Measurements from ENCODE around the gene FGR. TPM values are rescaled to one million over a fixed set of nuclear protein-coding genes. Genes with fewer than 3 reads are reported as not detected.

Gene FGR
- total RNA-seq, 1 donor from 2014 or later, result not detected

DNA sequence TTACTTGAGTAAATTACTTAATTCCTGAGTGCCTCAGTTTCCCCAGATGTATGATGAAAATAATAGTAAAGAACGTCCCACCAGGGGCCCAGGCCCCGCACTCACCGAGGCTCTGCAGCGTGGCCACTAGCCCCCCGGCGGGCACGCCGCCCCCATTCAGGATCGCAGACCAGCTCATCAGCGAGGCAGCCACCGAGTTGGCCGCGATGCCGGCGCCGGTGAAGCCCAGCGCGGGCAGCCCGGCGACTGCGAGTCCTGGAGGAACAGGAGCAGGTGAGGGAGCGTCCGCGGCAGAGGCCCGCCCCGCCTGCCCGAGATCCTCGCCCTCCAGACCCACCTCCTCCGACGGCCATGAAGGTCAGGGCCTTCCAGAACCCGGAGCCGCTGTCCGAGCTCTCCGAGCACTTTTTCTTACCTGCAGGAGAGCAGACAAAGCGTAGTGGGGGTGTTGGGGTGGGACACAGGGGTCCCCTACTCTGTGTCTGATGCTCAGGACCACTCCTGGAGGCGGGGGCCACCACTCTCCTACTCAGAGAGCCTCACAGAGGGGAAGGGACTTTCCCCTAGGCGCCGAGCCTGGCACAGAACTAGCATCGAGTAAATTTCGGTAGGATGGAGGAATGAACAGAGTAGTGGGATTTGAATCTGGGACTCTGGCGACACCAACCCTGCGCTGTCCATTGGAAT, 33.3 kb upstream of the FGR start:
- peaks cover 43% of the 10 kb centered on the region for H3K4me1 Mint-ChIP-seq
- no peak overlapping the region for H3K4me2 ChIP-seq

DNA sequence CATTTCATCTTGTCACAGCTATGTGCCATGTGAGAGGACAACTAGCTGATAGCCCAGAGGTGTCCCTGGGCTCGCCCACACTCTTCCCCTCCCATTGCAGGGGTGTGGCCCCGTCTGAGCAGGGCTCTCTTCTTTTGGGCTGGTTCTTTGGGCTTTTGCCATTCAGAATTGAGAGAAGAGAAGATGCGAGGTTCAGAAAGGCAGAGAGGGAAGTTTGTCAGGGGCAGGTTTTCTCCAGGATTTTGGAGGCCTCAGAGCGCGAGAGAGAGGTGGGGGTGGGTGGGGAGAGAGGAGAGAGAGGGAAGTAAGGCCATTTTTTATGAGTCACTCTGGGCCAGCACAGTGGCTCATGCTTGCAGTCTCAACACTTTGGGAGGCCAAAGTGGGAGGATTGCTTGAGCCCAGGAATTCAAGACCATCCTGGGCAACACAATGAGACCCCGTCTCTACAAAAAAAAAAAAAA, 31.8 kb upstream of the FGR start:
- peaks cover 8% of the 10 kb centered on the region for H3F3A ChIP-seq (ENCODE audit: low read depth)
- TF ChIP-seq, protein P1, sequence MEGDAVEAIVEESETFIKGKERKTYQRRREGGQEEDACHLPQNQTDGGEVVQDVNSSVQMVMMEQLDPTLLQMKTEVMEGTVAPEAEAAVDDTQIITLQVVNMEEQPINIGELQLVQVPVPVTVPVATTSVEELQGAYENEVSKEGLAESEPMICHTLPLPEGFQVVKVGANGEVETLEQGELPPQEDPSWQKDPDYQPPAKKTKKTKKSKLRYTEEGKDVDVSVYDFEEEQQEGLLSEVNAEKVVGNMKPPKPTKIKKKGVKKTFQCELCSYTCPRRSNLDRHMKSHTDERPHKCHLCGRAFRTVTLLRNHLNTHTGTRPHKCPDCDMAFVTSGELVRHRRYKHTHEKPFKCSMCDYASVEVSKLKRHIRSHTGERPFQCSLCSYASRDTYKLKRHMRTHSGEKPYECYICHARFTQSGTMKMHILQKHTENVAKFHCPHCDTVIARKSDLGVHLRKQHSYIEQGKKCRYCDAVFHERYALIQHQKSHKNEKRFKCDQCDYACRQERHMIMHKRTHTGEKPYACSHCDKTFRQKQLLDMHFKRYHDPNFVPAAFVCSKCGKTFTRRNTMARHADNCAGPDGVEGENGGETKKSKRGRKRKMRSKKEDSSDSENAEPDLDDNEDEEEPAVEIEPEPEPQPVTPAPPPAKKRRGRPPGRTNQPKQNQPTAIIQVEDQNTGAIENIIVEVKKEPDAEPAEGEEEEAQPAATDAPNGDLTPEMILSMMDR (IDR thresholded peaks at IDR 0.05), result no peak
- no peak for TF ChIP-seq EZH2phosphoT487 (IDR thresholded peaks at IDR 0.05)
- TF ChIP-seq EZH2 (IDR thresholded peaks at IDR 0.05), result no peak
- Mint-ChIP-seq H3K4me1 (peaks cover 43% of the 10 kb centered on the region), H3K27me3 (ENCODE audit: insufficient read depth, low read depth) (peaks cover 9% of the 10 kb centered on the region), H3K27ac (no peak overlapping the region), H3K36me3 (no peaks in the 10 kb centered on the region), H3K9me3 (no peaks in the 10 kb centered on the region), H3K4me3 (no peak overlapping the region)
- H3K79me2 ChIP-seq (ENCODE audit: low read depth), result no peaks in the 10 kb centered on the region
- no peak overlapping the region for H3K27ac ChIP-seq
- H3K4me3 ChIP-seq, result no peak overlapping the region
- no peaks in the 10 kb centered on the region for H3K9me3 ChIP-seq (ENCODE audit: low read depth)
- no peak overlapping the region for H3K4me2 ChIP-seq
- H3K9ac ChIP-seq, result no peak overlapping the region
- H2AFZ ChIP-seq (replicated peaks), result no peak overlapping the region
- peaks cover 14% of the 10 kb centered on the region for H3K27me3 ChIP-seq
- H4K20me1 ChIP-seq (ENCODE audit: low read depth), result no peaks in the 10 kb centered on the region
- no peaks in the 10 kb centered on the region for H3K36me3 ChIP-seq
- H3K4me1 ChIP-seq, result peaks cover 10% of the 10 kb centered on the region
- DNase-seq (ENCODE audit: low spot score), result no peak

More for the DNA sequence above, 33.3 kb upstream of the FGR start:
- Mint-ChIP-seq H3K27me3 (ENCODE audit: insufficient read depth, low read depth) (peaks cover 8% of the 10 kb centered on the region), H3K27ac (no peak overlapping the region), H3K9me3 (no peaks in the 10 kb centered on the region), H3K36me3 (no peaks in the 10 kb centered on the region), H3K4me3 (no peak overlapping the region)
- peaks cover 13% of the 10 kb centered on the region for H3F3A ChIP-seq (ENCODE audit: low read depth)
- no peaks in the 10 kb centered on the region for H3K79me2 ChIP-seq (ENCODE audit: low read depth)
- peaks cover 6% of the 10 kb centered on the region for H3K4me1 ChIP-seq
- H3K9me3 ChIP-seq (ENCODE audit: low read depth), result no peaks in the 10 kb centered on the region
- H3K27ac ChIP-seq, result no peak overlapping the region
- no peak overlapping the region for H3K4me3 ChIP-seq
- TF ChIP-seq EZH2phosphoT487 (IDR thresholded peaks at IDR 0.05), result no peak
- TF ChIP-seq, protein P1 (IDR thresholded peaks at IDR 0.05), result no peak
- TF ChIP-seq EZH2 (IDR thresholded peaks at IDR 0.05), result no peak
- peaks cover 14% of the 10 kb centered on the region for H3K27me3 ChIP-seq
- no peak overlapping the region for H2AFZ ChIP-seq (replicated peaks)
- no peaks in the 10 kb centered on the region for H3K36me3 ChIP-seq
- no peaks in the 10 kb centered on the region for H4K20me1 ChIP-seq (ENCODE audit: low read depth)
- no peak for DNase-seq (ENCODE audit: low spot score)
- no peak overlapping the region for H3K9ac ChIP-seq

DNA sequence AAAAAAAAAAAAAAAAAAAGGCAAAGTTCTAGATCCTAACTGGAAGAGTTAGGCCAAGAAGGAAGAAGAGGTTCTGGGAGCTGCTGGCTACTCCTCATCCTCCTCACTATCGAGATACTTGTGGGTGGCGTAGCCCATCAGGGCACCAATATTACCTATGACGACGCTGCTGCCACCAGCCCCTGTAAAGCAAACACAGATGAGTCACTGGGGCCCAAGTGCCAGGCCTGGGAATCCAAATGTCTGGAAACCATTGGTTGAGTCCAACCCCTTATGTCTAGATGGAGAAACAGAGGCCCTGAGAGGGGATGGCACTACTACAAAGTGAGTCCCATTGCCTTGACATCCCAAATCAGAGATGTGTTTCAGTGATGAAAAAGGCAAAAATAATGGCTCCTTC, 31.3 kb upstream of the FGR start:
- DNase-seq (ENCODE audit: low spot score), result no peak
- Histone ChIP-seq H3K27ac (no peak overlapping the region), H3K4me2 (no peak overlapping the region), H2AFZ (replicated peaks) (no peak overlapping the region), H3K9ac (no peak overlapping the region), H3K4me1 (peaks cover 7% of the 10 kb centered on the region), H3K9me3 (ENCODE audit: low read depth) (no peaks in the 10 kb centered on the region), H4K20me1 (ENCODE audit: low read depth) (no peaks in the 10 kb centered on the region), H3K36me3 (no peaks in the 10 kb centered on the region), H3F3A (ENCODE audit: low read depth) (peaks cover 3% of the 10 kb centered on the region), H3K27me3 (peaks cover 14% of the 10 kb centered on the region), H3K4me3 (no peak overlapping the region), H3K79me2 (ENCODE audit: low read depth) (no peaks in the 10 kb centered on the region)
- H3K4me3 Mint-ChIP-seq, result no peak overlapping the region
- H3K9me3 Mint-ChIP-seq, result no peaks in the 10 kb centered on the region
- peaks cover 11% of the 10 kb centered on the region for H3K27me3 Mint-ChIP-seq (ENCODE audit: insufficient read depth, low read depth)
- H3K36me3 Mint-ChIP-seq, result no peaks in the 10 kb centered on the region
- no peak overlapping the region for H3K27ac Mint-ChIP-seq
- peaks cover 42% of the 10 kb centered on the region for H3K4me1 Mint-ChIP-seq
- TF ChIP-seq EZH2 (IDR thresholded peaks at IDR 0.05) (no peak), EZH2phosphoT487 (IDR thresholded peaks at IDR 0.05) (no peak)
- TF ChIP-seq, protein P1 (IDR thresholded peaks at IDR 0.05), result no peak
